ENCODE results near the gene FIBCD1. TPM values are rescaled to one million over a fixed set of nuclear protein-coding genes. Genes with fewer than 3 reads are reported as not detected.
"Not testable (repeated sequence)": the region's sequence is repeated elsewhere in the genome, so short reads cannot be mapped to it uniquely, and the experiment has no call there.

FIBCD1 gene
- total RNA-seq, 1 experiment from 2014 or later = 2.6 TPM

DNA sequence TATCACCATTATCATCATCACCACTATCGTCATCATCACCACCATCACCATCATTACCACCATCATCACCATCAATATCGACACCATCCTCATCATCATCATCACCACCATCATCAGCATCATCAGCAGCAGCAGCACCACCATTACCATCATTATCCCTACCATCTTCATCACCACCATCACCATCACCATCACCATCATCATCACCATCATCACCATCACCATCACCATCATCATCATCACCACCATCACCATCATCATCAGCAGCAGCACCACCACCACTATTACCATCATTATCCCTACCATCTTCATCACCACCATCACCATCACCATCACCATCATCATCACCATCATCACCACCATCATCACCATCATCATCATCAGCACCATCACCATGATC lies 15.9 kb upstream of the FIBCD1 start:
- DNase-seq (ENCODE audit: low spot score) = not testable (repeated sequence)

DNA sequence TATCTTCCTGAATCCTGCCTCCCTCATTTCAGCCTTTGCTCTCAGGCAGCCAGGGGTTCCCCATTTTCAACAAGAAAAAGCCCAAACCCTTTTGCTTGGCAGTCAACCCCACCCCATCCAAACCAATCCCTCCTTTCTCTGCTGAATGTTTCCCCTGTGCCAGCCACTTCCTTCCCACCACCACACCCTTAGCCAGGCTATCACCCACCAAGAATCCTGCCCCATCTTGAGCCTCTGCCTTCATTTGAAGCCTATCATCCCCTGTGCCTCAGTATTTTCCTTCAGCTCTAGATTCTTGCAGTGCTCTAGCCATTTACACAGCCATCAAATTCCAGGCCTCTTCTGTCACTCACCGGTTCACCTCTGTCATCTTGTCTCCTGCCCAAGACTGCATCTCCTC lies 15.3 kb upstream of the FIBCD1 start:
- no peak for DNase-seq (ENCODE audit: low spot score)

DNA sequence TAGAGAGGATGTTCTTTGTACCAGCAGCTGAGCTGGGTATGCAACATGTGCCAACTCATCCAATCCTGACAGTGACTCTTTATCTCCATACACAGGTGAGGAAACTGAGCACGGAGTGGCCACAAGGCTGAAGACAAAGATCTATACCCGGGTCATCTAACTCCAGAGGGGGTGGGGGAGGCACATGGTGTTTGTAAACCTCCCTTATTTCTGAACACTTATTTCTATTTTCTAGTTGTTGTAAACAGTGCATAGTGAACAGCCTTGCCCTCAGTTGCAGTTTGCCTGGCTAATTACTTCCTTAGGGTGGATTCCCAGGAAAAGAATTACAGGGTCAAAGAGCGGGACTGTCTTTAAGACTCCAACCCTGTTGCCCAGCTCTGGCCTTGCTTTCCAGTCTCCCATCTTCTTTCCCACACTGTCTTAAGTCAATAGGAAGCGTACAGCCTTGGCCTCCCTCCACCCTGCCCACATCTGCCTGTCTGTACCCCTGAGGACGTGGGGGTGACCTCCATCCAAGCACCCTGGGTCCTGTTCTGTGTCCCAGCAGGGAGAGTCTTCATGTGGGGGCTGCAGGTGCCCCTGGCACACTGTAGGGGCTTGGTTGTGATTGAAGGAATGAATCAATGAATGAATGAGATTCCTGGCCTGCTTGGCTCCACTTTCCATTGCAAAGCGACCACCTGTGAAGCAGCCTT lies 13.2 kb upstream of the FIBCD1 start:
- DNase-seq (ENCODE audit: low spot score) = no peak

DNA sequence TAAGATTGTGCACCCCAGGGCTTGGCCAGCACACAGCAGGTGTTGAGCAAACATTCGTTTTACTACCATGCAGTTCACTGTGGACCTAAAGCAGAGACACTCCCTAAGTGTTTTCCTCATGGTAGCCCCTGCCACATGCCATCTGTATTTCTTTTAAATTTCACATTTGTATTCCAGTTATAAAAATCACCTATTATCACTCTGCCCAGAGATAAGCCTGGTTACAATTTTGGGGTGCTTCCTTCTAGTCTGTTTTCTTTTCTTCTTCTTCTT lies 10.9 kb upstream of the FIBCD1 start:
- no peak for DNase-seq (ENCODE audit: low spot score)

GRCh38 chr9:130949188-130950038 lies 10.4 kb upstream of the FIBCD1 start:
- no peak for DNase-seq (ENCODE audit: low spot score)

DNA sequence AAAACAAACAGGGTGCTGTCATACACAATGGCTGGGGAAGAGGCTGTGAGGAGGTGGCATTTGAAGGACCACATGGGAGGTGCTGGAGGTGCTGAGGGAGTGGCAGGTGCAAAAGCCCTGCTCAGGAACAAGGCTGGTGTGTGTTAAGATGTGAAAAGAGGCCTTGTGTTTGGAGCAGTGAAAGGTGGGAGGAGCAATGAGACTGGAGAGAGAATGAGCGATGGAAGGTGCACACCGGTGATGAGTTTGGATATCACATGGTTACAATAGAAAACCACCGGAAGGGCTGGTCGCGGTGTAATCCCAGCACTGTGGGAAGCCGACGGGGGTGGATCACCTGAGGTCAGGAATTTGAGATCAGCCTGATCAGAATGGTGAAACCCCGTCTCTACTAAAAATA lies 9.2 kb upstream of the FIBCD1 start:
- DNase-seq (ENCODE audit: low spot score) = no peak

DNA sequence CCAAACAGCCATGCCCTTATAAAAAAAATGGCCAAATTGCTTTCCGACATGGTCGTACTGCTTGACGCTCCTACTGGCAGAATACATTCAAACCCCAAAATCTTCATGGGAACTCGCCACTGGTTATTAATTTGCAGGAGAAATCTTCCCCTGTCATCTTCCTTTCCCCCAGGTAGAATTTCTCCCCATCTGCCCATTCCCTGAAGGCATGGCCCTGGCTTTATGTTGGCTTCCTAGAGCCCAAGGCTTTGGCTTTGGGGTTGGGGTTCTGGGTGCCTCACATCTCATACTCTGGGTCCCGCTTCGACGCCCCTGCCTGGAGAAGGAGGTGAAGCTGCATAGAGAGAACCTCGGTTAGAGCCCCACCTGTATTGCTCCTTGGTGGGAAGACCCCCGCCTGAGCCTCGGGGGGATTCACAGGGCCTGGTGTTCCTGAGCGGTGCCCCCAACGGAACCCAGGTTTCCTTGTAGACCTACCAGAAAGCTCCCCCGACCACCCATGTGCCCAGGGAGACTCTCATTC lies 8.6 kb upstream of the FIBCD1 start:
- DNase-seq (ENCODE audit: low spot score) = no peak

DNA sequence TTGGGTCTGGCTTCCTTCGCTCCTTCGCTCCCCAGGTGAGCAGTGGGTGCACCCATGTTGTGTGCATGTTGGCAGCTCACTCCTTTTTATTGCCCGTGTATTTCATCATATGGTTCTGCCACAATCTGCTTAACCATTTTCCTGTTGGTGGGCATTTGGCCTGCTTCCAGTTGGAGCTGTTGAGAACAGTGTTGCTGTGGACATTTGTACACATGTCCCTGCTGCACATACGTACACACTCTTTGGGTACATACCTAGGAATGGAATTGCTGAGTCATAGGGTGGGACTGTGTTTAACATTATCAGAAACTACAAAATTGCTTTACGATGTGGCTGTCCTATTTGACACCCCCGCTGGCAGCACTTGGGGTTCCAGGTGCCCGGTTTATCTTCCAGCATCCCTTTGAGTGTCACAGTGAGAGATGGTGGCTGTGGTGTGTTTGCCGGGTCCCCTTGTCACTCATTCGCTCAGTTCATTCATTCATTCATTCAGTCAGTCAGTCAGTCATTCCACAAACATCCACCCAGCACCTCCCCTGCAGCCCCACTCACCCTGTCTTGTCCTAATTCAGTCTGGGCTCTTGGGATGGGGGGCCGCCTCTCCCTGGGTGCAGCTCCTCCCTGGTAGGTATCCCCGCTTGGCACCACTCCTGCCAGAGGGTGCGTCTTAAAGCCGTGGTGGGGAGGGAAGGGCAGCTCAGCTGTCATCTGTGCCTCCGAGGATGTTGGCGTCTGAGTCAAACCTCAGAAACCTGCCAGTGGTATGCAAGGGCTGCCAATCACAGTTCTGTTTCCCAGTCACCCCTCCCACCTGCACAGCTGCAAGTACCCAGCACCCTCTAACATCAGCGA lies 7.9 kb upstream of the FIBCD1 start:
- DNase-seq (ENCODE audit: low spot score) = peak; percentile 15

DNA sequence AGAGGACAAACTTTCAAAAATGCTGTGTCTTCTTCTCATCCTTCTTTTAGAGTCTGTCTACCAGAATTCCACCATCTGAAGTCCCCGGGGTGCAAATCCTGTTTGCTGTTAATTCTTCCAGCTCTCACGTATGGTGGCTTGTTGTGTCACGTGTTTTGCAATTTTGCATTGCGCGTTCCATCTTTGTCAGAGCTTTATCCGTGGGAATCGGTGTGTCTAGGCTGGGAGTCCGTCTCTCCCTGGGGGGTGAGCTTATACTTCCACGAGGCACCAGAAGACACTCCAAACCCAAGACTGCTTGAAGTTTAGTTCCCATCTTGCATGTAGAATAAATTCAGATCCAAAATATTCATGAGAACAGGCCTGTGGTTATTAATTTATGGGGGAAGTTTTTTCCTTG lies 6.1 kb upstream of the FIBCD1 start:
- no peak for DNase-seq (ENCODE audit: low spot score)

- DNase-seq (ENCODE audit: low spot score) = no peak
These were observed 5.5 kb upstream of the FIBCD1 start for GRCh38 chr9:130944510-130945058.

DNA sequence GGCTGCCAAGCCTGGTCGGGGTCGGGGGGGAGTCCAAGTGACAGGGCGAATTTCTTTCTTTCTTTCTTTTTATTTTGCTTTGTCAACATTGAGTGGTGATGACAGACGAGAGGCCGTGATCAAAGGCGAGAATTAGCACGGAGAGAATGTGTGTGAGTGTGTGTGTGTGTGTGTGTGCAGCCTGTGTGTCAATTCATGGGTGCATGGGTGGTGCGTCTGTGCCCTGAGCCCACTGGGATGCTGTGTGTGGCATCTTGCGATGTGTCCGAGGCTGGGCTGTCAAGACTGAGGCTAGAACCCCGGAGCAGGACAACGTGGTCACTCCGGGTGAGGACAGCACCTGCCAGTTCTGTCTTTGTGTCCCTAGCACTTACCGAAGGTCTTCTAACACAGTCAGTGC lies 4.7 kb upstream of the FIBCD1 start:
- no peak for DNase-seq (ENCODE audit: low spot score)

DNA sequence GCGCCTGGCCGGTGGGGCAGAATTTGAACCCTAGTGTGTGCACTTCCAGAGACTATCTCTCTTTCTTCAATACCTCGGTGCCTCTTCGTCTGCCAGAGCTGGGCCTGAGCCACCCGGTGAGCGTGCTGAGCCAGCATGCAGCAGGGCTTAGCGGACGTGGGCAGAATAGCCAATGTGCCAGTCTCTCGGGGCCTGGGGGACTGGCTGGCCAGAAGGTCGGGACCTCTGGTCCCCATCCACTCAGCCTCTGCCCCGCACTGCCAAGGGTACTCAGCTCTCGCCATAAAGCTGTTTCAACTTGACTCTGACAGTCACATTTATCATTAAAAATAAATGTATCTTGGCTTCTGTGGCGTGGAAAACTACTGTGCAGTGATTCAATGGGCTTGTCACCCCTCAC lies 4.2 kb upstream of the FIBCD1 start:
- DNase-seq (ENCODE audit: low spot score) = no peak

GRCh38 chr9:130942679-130943078 lies 3.6 kb upstream of the FIBCD1 start:
- DNase-seq (ENCODE audit: low spot score) = no peak

DNA sequence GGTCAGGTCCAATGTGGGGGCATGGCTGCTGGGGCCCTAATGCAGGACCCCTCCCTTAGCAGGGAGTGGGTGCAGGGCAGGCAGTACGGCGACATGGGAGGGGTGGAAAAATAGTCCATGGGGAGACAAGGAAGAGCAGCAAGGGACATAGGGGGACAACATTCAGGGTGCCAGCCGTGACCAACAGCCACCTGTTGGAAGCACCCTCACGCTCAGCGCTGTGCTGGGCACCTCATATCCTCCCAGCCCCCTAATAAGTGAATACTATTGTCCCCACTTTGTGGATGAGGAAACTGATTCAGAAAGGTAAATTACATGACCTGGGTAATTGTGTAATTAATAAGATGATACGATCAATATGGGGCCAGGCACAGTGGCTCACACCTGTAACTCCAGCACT lies 3.0 kb upstream of the FIBCD1 start:
- DNase-seq (ENCODE audit: low spot score) = no peak

DNA sequence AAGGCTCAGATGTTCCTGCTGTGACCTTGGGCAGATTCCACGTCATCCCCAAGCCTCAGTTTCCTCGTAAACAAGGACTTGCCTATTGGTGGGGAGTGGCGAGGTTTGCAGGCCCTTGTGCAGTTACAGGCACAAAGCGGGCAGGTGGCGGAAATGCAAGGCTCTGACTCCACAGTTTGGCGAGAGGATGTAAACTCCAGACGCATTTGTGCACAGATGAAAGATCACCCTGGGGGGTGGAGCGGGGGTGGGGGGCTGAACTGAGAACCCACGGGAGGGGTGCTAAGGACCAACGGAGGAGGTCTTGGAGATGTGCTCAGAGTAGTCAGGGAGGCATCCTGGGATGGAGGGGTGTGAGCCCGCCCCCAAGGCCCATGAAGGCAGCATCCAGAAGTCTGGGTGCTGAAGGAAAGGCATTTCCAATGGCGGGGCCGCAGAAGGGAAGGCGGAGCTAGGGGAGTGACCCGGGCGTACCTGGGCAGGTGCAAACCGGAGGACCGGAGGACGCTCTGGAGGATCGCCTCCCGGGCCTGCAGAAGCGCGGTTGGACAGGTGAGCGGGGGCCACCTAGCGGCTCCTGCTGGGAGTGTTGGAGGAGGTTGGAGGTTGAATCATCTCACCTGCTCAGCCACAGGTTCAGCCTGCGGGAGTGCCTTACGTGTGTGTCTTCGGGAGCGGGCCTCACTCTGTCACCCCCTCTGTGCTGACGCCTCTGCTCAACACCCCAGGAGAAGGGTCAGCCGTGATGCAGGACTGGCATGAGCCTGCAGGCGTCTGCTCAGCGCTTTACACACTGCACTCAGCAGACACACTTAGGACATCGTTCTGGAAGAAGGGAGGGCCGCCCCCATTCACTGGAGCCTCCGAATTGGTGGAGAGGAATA lies 1.9 kb upstream of the FIBCD1 start:
- peak; percentile 36 for DNase-seq (ENCODE audit: low spot score)

DNA sequence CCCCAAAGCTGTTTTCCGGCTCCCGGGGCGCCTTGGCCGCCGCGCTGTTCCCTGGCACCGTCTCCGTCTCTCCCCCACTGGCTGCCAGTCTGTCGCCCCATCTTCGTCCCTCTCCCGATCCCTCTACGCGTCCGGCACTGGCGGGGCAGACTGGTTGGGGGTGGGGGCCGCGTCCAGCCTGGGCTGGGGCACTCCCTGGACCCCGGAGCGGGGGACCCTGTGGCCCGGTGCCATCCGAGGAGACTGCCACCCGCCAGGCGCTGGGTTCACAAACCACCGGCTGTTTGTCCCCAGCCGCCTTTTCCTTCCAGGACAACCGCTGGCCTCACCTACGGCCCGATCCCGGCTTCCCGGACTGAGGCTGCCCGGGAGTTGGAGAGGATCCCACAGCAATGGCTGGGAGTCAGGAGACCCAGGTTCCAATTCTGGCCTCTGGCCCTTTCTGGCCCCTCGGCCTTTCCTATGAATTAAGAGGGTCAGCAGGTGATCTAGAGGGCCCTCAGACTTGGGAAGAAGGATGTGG lies 1.0 kb upstream of the FIBCD1 start:
- DNase-seq (ENCODE audit: low spot score) = no peak

GRCh38 chr9:130939405-130940026 lies 469 bp upstream of the FIBCD1 start:
- no peak for DNase-seq (ENCODE audit: low spot score)

- no peak for DNase-seq (ENCODE audit: low spot score)
These were observed 829 bp downstream of the FIBCD1 start for GRCh38 chr9:130938184-130938651.

GRCh38 chr9:130937146-130938076 lies 1.6 kb downstream of the FIBCD1 start:
- DNase-seq (ENCODE audit: low spot score) = no peak

All from A172 (cell line).